ENCODE measurements around the gene KCNV2.
A peak's percentile ranks its signal among the peaks of the same experiment; 100 is the strongest.

Gene KCNV2

DNA sequence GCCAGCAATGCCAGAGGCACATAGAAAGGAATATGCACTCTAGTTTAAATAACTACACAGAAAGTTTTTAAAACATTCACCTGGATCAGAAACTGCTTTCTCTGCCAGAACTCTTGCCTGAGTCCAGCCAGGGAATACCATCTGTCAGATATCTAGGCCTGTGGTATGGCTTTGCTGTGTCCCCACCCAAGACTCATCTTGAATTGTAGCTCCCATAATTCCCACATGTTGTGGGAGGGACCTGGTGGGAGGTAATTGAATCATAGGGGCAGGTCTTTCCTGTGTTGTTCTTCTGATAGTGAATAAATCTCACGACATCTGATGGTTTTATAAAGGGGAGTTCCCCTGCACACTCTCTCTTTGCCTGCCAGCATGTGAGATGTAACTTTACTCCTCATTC is 41.5 kb upstream of the KCNV2 start:
- H3K4me2 ChIP-seq (ENCODE audit: low read length), result no peak overlapping the region
- no peaks in the 10 kb centered on the region for H3K9me2 ChIP-seq (ENCODE audit: low read depth, low read length)
- H3K4me3 ChIP-seq (ENCODE audit: low read depth, low read length, poor library complexity, severe bottlenecking), result no peak overlapping the region
- H3K79me2 ChIP-seq (ENCODE audit: insufficient read depth, low read length), result no peaks in the 10 kb centered on the region
- H3K4me1 ChIP-seq (ENCODE audit: insufficient read depth, low read length, severe bottlenecking), result no peaks in the 10 kb centered on the region
- no peak overlapping the region for H2AFZ ChIP-seq (ENCODE audit: low read length)
- H3K27me3 ChIP-seq (ENCODE audit: insufficient read depth, low read length), result no peaks in the 10 kb centered on the region
- no peak overlapping the region for H3K27ac ChIP-seq (ENCODE audit: low read depth, low read length, poor library complexity, severe bottlenecking)
- H3F3A ChIP-seq (ENCODE audit: insufficient read depth, low read length), result no peaks in the 10 kb centered on the region
- H3K9ac ChIP-seq (ENCODE audit: low read length), result no peak overlapping the region
- H3K36me3 ChIP-seq (ENCODE audit: insufficient read depth, low read length), result no peaks in the 10 kb centered on the region
- H4K20me1 ChIP-seq (ENCODE audit: insufficient read depth, low read length), result no peaks in the 10 kb centered on the region
- no peaks in the 10 kb centered on the region for H3K9me3 ChIP-seq (ENCODE audit: low read length)
- no peak for TF ChIP-seq EZH2 (IDR thresholded peaks at IDR 0.05; ENCODE audit: borderline replicate concordance, low read length)
- TF ChIP-seq, protein P1, sequence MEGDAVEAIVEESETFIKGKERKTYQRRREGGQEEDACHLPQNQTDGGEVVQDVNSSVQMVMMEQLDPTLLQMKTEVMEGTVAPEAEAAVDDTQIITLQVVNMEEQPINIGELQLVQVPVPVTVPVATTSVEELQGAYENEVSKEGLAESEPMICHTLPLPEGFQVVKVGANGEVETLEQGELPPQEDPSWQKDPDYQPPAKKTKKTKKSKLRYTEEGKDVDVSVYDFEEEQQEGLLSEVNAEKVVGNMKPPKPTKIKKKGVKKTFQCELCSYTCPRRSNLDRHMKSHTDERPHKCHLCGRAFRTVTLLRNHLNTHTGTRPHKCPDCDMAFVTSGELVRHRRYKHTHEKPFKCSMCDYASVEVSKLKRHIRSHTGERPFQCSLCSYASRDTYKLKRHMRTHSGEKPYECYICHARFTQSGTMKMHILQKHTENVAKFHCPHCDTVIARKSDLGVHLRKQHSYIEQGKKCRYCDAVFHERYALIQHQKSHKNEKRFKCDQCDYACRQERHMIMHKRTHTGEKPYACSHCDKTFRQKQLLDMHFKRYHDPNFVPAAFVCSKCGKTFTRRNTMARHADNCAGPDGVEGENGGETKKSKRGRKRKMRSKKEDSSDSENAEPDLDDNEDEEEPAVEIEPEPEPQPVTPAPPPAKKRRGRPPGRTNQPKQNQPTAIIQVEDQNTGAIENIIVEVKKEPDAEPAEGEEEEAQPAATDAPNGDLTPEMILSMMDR (IDR thresholded peaks at IDR 0.05; ENCODE audit: low read length), result no peak

DNA sequence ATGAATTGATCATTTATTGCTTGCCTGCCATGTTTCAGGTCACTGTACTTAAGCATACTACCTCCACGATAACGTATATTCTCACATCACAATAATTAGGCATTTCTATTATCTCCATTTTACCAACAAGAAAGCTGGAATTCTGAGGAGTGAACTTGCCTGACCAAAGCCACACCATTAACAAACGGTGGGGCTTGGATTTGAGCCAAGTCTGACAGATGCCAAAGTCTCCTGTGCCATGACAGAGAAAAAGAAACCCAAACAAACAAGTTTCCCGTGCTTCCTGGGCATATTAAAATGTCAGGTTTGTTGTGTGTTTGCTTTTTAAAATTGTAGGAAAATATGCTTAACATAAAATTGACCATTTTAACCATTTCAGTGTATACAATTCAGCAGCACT is 40.8 kb upstream of the KCNV2 start:
- no peaks in the 10 kb centered on the region for H3K27me3 ChIP-seq (ENCODE audit: insufficient read depth, low read length)
- no peaks in the 10 kb centered on the region for H3K9me3 ChIP-seq (ENCODE audit: low read length)
- TF ChIP-seq, protein P1 (IDR thresholded peaks at IDR 0.05; ENCODE audit: low read length), result no peak
- no peak for TF ChIP-seq EZH2 (IDR thresholded peaks at IDR 0.05; ENCODE audit: borderline replicate concordance, low read length)
- no peaks in the 10 kb centered on the region for H3K36me3 ChIP-seq (ENCODE audit: insufficient read depth, low read length)
- H3F3A ChIP-seq (ENCODE audit: insufficient read depth, low read length), result no peaks in the 10 kb centered on the region
- no peaks in the 10 kb centered on the region for H3K4me1 ChIP-seq (ENCODE audit: insufficient read depth, low read length, severe bottlenecking)
- no peak overlapping the region for H2AFZ ChIP-seq (ENCODE audit: low read length)
- H3K79me2 ChIP-seq (ENCODE audit: insufficient read depth, low read length), result no peaks in the 10 kb centered on the region
- no peak overlapping the region for H3K4me3 ChIP-seq (ENCODE audit: low read depth, low read length, poor library complexity, severe bottlenecking)
- no peak overlapping the region for H3K27ac ChIP-seq (ENCODE audit: low read depth, low read length, poor library complexity, severe bottlenecking)
- no peak overlapping the region for H3K9ac ChIP-seq (ENCODE audit: low read length)
- no peaks in the 10 kb centered on the region for H4K20me1 ChIP-seq (ENCODE audit: insufficient read depth, low read length)
- no peak overlapping the region for H3K4me2 ChIP-seq (ENCODE audit: low read length)
- no peaks in the 10 kb centered on the region for H3K9me2 ChIP-seq (ENCODE audit: low read depth, low read length)

DNA sequence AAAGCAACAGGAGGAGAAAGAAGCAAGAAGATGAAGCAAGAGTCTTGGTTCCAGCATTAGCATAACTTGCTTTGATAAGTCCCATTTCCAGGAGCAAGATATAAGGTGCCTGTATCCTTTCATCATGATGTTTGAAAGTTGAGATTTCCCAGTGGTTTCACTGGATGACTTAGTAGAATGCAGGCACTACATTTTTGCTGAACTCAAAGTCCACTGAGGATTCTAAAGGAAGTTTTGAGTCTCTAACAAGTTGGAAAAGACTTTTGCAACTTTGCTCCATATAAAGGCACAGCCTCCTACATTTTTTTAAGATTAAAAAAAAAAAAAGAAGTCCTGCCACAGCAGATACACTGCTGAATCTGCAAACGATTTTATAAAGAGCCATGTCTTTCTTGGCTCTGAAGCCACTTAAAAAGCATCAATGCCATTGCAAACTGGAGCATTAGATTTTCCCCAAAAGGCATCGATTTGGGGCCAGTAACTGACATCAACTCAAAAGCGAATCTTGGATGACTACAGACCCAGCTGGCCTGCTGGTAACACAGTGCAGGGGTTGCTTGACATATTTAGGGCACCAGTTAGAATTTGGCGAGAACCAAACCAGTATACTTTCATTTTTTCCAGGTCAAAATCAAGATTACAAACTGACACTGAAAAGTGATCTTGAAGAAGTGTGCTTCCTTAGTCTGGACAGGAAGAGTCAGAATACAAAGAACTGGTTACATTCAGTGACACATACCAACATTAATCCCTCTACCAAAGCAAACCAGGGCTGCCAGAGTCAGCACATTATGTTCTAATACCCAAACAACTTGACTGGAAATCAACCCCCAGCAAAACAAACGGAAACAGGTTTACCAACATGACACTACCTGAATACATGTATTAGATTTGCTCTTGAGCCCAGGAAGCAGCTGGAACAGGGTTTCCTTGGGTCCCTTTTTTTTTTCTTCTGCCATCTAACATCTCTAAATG is 39.1 kb upstream of the KCNV2 start:
- Histone ChIP-seq H3K4me3 (ENCODE audit: low read depth, low read length, poor library complexity, severe bottlenecking) (no peak overlapping the region), H3K9ac (ENCODE audit: low read length) (no peak overlapping the region), H4K20me1 (ENCODE audit: insufficient read depth, low read length) (no peaks in the 10 kb centered on the region), H3K27ac (ENCODE audit: low read depth, low read length, poor library complexity, severe bottlenecking) (no peak overlapping the region), H3K9me3 (ENCODE audit: low read length) (no peaks in the 10 kb centered on the region), H3K4me2 (ENCODE audit: low read length) (peak overlapping the region; percentile 11; the same call in 1 of the 2 replicates), H3K9me2 (ENCODE audit: low read depth, low read length) (no peaks in the 10 kb centered on the region), H2AFZ (ENCODE audit: low read length) (no peak overlapping the region), H3F3A (ENCODE audit: insufficient read depth, low read length) (no peaks in the 10 kb centered on the region), H3K4me1 (ENCODE audit: insufficient read depth, low read length, severe bottlenecking) (no peaks in the 10 kb centered on the region), H3K27me3 (ENCODE audit: insufficient read depth, low read length) (no peaks in the 10 kb centered on the region), H3K79me2 (ENCODE audit: insufficient read depth, low read length) (no peaks in the 10 kb centered on the region), H3K36me3 (ENCODE audit: insufficient read depth, low read length) (no peaks in the 10 kb centered on the region)
- no peak for TF ChIP-seq EZH2 (IDR thresholded peaks at IDR 0.05; ENCODE audit: borderline replicate concordance, low read length)
- TF ChIP-seq, protein P1 (IDR thresholded peaks at IDR 0.05; ENCODE audit: low read length), result no peak

Measured in OCI-LY1 (cell line).